LoVo (cell line): ENCODE measurements around the gene GOLIM4.
"Not testable (repeated sequence)": the region's sequence is repeated elsewhere in the genome, so short reads cannot be mapped to it uniquely, and the experiment has no call there.

Source experiments
- DNase-seq: peaks from one replicate; pipeline ENCODE4 v3.0.0-alpha.2; 2016; ENCODE audit warnings: low spot score

The GOLIM4 gene

DNA sequence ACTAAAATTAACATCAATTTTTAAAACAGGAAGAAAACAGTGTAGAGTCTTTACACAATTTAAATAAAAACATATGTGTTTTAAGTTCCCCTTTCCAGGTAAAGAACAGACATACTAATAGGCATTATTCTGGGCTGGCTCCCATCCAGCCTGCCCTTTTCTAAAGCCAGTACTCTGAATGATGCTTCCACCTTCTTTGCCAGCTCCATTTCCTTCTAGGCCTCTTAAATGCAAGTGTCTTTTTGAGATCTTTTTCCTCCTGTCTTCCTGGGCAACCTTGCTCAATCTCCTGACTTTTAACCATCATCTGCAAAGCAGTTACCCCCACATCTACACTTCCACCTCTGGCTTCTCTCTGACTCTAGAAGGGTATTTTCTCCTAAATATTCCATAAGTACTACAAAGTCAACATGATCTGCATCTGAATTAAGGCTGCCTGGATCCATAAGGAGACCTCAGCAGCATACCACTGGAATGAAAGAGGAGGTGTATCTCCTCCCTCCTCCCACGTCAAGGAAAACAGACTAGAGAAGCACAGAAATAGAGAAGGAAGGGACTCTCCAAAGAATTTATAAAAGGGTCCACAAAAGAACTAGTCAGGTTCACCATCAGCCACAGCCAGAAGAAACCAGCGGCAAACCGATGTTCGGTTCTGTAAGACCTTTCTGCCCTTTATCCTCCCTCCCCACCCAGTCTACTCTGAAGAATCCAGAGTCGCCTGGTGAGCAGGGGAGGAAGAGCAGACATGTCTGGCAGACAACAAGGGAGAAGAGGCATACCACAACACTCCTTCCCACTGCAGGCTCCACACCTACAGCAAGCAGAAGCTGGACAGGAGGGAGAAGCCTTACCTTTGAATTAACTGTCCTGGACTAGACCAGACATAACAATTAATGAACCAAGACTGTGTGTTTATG, 47.1 kb downstream of the GOLIM4 start:
- DNase-seq = no peak

GRCh38 chr3:168047936-168048335, 47.8 kb downstream of the GOLIM4 start:
- DNase-seq = no peak

DNA sequence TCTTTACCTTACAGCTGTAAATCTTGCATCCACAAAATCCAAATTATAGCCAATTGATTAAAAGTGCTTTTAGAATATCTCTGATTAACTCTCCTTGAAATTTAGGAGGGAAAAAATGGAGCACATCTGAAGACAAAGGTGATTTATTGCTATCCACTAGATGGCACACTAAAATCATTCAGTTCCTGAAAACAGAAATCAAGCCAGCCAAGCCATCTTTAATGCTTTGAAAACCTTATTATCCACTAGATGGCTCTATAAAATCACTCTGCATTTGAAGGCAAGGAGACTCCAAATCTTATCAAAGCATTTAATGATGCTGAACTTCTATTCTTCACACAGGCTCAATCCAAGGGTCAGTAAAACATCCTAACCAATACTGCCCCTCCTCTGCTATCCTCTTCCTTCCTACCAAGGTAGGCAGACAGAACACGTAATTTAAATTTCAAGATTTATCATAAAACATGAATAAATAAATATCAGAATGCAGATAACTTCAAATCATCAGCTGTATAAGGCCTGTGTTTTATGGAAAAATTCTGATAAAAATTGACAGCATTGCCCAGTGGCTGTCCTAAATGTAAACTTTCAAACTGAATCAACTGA, 48.4 kb downstream of the GOLIM4 start:
- peak; percentile 85 for DNase-seq

DNA sequence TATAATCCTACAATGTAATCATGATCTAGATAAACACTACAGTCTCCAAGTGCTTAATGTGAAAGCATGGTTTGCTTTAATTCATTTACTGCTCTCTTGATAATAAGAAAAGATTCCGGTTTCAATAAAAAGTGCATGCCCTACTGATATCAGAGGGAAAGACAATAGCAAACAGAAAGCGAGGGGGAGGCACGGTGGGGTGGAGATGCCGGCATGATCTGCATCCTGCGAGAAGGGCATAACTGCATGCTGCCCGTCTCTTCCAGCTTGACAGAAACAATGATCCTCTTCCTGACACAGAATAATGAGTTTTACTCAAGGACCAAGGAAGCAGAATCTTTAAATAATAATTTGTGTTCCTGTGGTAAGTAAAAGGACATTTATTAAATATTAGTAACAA, 51.7 kb downstream of the GOLIM4 start:
- no peak for DNase-seq

DNA sequence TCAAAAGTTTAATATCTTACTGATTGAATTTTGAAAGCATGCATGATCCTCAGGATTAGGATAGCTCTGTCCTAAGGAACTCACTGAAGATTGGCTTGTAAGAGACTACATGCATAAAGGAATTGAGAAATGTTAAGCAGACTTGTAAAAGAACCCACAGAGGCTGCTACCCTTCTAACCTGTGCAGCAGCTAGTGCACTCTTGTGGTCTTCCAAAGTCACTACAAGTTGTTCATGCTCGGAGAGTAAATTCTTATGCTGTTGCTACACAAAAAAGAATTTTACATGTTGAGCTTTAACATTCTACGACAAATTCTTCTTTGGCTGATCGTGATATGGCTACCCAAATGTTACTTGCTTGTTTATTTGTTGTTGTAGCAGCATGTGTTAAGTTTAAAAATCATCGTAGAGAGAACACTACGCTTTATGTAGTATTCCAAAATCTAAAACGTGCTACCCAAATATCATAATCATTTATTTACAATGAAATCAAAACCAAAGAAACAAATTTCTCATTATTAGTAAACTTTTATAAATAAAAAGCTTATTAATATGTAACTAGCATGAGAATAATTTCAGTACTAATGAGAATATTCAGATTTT, 55.0 kb downstream of the GOLIM4 start:
- DNase-seq = peak; percentile 24

DNA sequence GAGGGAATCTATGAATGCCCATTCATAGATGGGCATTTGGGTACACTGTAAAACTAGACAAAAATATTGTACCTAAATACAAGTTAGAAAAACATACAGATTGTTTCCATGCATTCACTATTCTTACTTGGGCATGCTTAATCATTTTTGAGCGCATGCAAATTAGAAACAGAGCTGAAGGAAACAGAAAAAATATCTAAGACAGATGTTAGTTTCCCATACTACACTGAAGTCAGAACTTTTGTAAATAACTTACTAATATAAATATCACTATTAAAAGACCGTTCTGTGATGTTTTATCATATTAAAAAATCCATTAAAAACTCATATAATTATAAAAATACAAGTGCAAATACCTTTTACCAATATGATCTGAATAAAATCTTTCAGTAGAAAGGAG, 58.7 kb downstream of the GOLIM4 start:
- no peak for DNase-seq

DNA sequence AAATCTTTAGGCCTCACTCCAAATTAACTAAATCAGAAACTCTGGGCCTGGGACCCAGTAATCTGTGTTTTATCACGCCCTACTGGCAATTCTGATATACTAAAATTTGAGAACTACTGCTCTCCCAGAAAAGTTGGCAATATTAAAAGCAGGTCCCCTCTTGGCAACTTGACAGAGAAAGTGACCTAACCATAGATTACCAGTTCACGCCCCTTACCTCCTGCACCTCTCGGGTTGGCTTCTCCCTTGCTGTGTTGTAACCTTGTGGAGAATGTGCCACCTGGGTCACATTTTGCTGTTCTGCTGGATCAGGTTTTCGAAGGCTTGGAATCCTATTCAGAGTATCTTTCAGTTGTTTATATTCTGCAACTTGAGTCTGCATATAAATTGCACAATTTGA, 59.1 kb downstream of the GOLIM4 start:
- DNase-seq = no peak

DNA sequence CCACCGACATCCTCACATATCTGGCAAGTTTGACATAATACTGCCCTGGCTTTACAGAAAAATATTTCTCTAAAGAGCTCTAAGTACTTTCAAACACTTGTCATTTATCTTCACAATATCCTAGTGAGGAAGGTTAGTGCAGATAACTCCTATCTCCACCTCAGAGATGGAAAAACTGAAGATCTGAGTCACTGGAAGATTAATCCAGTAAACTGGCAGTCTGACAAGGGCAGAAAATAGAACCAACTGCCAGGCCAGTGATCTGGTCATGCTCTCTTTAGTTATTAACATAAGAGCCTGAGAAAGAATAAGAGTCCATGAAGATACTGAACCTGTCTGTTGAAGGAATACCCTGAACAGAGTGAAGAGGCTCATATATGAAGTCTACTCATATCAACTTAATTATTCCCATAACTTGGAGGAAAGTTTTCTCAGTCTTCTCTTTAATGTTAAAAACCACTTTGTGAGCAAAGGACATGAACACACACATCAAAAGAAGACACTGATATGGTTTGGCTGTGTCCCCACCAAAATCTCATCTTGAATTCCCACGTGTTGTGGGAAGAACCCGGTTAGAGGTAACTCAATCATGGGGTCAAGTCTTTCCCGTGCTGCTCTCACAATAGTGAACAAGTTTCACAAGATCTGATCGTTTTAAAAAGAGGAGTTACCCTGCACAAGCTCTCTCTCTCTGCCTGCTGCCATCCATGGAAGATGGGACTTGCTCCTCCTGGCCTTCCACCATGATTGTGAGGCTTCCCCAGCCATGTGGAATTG, 61.4 kb downstream of the GOLIM4 start:
- DNase-seq = no peak

GRCh38 chr3:168030577-168030976, 65.1 kb downstream of the GOLIM4 start:
- no peak for DNase-seq

DNA sequence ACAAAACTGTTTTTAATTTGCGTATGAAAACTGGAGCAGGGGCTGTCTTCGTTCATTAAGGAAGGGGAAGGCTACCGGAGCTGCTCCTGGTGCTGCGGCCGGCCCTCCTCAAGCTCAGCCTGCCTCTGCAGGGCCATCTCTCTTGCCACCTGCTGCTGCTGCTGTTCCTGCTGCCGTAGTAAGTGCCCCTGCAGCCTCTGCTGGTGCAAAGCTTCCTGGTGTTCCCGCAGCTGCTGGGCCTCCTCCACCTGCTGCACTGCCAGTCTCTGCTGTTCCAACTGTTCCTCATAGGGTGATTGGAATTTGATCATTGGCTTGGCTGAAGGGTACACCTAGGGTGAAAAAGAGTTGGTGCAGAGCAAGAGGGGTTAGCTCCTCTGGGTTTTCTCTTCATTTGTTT, 66.0 kb downstream of the GOLIM4 start:
- no peak for DNase-seq

GRCh38 chr3:168028086-168028485, 67.6 kb downstream of the GOLIM4 start:
- no peak for DNase-seq

DNA sequence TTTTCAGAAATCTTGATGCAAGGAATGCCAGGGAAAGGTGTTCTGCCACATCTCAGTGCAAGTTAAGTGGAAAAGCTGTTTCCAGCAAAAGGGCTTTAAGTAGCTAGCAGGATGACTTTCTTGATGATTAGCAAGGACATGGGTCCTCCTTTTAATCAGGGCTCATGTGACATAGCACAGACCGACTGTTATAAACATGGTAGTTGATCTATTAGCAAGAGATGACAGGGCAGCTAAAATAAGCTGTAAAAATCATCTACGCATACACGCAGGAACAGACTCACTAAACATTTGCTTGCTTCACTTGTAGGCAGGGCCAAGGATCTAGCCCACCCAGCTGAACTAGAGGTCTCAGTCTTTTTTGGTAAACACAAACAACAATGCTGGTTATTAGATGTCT, 69.0 kb downstream of the GOLIM4 start:
- no peak for DNase-seq

GRCh38 chr3:168025076-168025475, 70.6 kb downstream of the GOLIM4 start:
- DNase-seq = no peak

GRCh38 chr3:168024537-168024941, 71.2 kb downstream of the GOLIM4 start:
- no peak for DNase-seq

- no peak for DNase-seq
These were observed 73.8 kb downstream of the GOLIM4 start for GRCh38 chr3:168021737-168022450.

DNA sequence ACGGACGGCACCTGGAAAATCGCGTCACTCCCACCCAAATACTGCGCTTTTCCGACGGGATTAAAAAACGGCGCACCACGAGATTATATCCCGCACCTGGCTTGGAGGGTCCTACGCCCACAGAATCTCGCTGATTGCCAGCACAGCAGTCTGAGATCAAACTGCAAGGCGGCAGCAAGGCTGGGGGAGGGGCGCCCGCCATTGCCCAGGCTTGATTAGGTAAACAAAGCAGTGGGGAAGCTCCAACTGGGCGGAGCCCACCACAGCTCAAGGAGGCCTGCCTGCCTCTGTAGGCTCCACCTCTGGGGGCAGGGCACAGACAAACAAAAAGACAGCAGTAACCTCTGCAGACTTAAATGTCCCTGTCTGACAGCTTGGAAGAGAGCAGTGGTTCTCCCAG, 84.4 kb downstream of the GOLIM4 start:
- not testable (repeated sequence) for DNase-seq

- no peak for DNase-seq
These were observed 89.1 kb downstream of the GOLIM4 start for GRCh38 chr3:168006584-168006983.

DNA sequence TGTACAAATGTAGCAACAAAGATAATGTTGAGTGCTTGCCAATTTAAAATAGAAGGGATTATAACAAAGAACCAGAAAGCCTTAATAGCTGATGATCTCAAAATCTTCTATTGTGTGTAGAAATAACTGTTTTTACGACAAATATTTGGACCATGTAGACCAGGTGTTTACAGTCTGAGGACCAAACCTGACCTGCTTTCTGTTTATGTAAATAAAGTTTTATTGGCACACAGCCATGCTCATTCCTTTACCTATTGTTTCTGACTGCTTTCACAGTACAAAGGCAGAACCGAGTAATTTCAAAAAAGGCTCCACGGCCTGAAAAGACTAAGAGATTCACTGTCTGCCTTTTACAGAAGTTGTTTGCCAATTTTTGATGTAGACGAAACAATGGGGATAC, 91.8 kb downstream of the GOLIM4 start:
- DNase-seq = no peak

DNA sequence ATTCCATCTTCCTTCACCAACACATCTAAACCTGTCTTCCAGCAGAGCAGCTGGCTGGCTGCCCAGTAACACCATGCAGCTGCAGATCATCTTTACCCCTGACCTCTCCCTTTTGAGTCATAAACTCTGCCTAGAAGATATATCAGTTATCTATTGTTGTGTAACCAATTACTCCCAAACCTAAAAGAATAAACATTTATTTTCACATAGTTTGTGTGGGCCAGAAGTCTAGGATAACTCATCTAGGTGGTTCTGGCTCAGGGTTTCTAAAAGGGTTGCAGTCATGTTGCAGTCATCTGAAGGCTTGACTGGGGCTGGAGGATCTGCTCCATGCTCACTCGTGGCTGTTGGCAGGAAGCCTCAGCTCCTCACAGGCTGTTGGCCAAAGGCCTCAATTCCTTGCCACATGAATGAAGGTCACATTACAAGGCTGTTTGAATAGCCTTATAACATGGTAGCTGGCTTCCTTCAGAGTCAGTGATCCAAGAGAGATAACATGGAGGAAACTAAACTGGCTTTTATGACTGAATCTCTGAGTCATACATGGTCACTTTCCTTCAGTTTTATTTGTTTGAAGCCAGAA, 92.8 kb downstream of the GOLIM4 start:
- DNase-seq = peak; percentile 78

DNA sequence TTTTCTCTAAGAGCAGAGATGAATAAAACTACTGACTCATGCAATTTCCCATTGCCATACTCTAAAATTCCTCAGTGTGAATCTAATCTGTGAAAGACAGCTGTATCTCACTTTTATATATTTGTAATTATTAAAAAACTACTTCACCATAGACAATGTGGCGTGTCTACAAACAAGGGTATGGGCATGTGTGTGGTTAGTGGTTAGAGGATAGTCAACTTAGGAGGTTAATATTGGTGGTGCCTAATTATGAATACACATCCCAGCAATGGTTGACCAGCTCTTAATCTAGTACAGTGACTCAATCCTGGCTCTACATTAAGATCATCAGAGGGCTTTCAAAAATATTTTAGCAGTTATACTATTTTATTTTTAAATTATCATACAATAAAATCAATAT, 94.5 kb downstream of the GOLIM4 start:
- no peak for DNase-seq

DNA sequence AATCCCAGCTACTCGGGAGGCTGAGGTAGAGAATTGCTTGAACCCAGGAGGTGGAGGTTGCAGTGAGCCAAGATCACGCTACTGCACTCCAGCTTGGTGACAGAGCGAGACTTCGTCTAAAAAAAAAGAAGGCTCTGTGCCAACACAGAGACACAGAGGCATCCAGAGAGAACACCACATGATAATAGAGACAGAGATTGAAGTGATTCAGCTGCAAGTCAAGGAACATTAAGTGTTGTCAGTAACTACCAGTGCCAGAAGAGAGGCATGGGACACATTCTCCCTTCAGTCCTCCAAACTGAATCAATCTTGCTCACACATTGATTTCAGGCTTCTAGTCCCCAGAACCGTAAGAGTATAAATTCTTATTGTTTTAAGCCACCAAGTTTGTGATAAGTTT, 97.5 kb downstream of the GOLIM4 start:
- DNase-seq = no peak
